GM19455 (cell line): ENCODE data around the gene PNPLA7.
"Not testable (repeated sequence)": the region's sequence is repeated elsewhere in the genome, so short reads cannot be mapped to it uniquely, and the experiment has no call there.

Experiments
- ATAC-seq: cut with Tn5 transposase; IDR thresholded peaks from one replicate; pipeline ENCODE4 v1.9.1; 2021; ENCODE audit not compliant: unreplicated experiment

The PNPLA7 gene

GRCh38 chr9:137482094-137482781 lies 68.0 kb downstream of the PNPLA7 start:
- ATAC-seq, result no peak

GRCh38 chr9:137480686-137481683 lies 69.2 kb downstream of the PNPLA7 start:
- ATAC-seq, result no peak

- no peak for ATAC-seq
Measured at GRCh38 chr9:137479892-137480685, 70.1 kb downstream of the PNPLA7 start.

- no peak for ATAC-seq
Measured at GRCh38 chr9:137478962-137479861, 71.0 kb downstream of the PNPLA7 start.

GRCh38 chr9:137478613-137478961 lies 71.6 kb downstream of the PNPLA7 start:
- ATAC-seq, result no peak

- no peak for ATAC-seq
Measured at GRCh38 chr9:137477778-137478612, 72.2 kb downstream of the PNPLA7 start.

- no peak for ATAC-seq
Measured at GRCh38 chr9:137476856-137477255, 73.3 kb downstream of the PNPLA7 start.

- no peak for ATAC-seq
Measured at GRCh38 chr9:137475666-137476065, 74.5 kb downstream of the PNPLA7 start.

GRCh38 chr9:137474271-137474670 lies 75.9 kb downstream of the PNPLA7 start:
- no peak for ATAC-seq

GRCh38 chr9:137470785-137471184 lies 79.4 kb downstream of the PNPLA7 start:
- ATAC-seq, result no peak

GRCh38 chr9:137467896-137468295 lies 82.3 kb downstream of the PNPLA7 start:
- no peak for ATAC-seq

- no peak for ATAC-seq
Measured at GRCh38 chr9:137467161-137467581, 83.0 kb downstream of the PNPLA7 start.

- not testable (repeated sequence) for ATAC-seq
Measured at GRCh38 chr9:137466389-137467085, 83.7 kb downstream of the PNPLA7 start.

GRCh38 chr9:137465720-137466388 lies 84.3 kb downstream of the PNPLA7 start:
- ATAC-seq, result no peak

- no peak for ATAC-seq
Measured at GRCh38 chr9:137465000-137465719, 85.0 kb downstream of the PNPLA7 start.

- ATAC-seq, result no peak
Measured at GRCh38 chr9:137464291-137464999, 85.8 kb downstream of the PNPLA7 start.

GRCh38 chr9:137463931-137464290 lies 86.3 kb downstream of the PNPLA7 start:
- no peak for ATAC-seq
